Fibroblast of lung (primary cell): Measurements from ENCODE around the gene PREB.

Experiments used
- CTCF ChIP-seq, 2 donors: IDR thresholded peaks in 1 of 2; conservative IDR thresholded peaks in 1 of 2; 1 replicate in 1 of 2; 2 replicates in 1 of 2; pipeline ENCODE4 v1.5.1; 2011 to 2012; ENCODE audit warnings: low read length in 2 of 2, control low read depth in 1 of 2, inconsistent platforms in 1 of 2, low read depth in 1 of 2, mild to moderate bottlenecking in 1 of 2
- EZH2 ChIP-seq: IDR thresholded peaks from 2 replicates; pipeline ENCODE4 v1.5.1; 2012; ENCODE audit warnings: low read length, control low read depth, mild to moderate bottlenecking; ENCODE audit errors: missing control alignments

- TF ChIP-seq EZH2, result no peak
- no peak for TF ChIP-seq CTCF (conservative IDR thresholded peaks at IDR 0.05 in 1 of 2, IDR thresholded peaks at IDR 0.05 in 1 of 2; ENCODE audit: low read depth in 1 of 2, low read length in 2 of 2)
Measured at GRCh38 chr2:27179344-27180000, 45.0 kb upstream of the PREB start.
